H9 (cell line): ENCODE measurements around the gene MINDY4. TPM values are rescaled to one million over a fixed set of nuclear protein-coding genes. Genes with fewer than 3 reads are reported as not detected.

Experiments used
- DNase-seq: peaks from one replicate; pipeline ENCODE4 v3.0.0-alpha.2; 2017
- H2AFZ ChIP-seq: one replicate; pipeline ENCODE4 v1.6.1; 2013; ENCODE audit warnings: mild to moderate bottlenecking, low read length, control low read depth, moderate library complexity
- H2AK5ac ChIP-seq: 2 replicates; pipeline ENCODE4 v1.6.1; 2013; ENCODE audit warnings: low read length, control low read depth, mixed read lengths; ENCODE audit not compliant: insufficient read length
- H2BK120ac ChIP-seq: one replicate; pipeline ENCODE4 v1.6.1; 2013; ENCODE audit warnings: low read depth, mild to moderate bottlenecking, low read length, control low read depth, inconsistent platforms; ENCODE audit not compliant: poor library complexity, severe bottlenecking
- H2BK12ac ChIP-seq: 2 replicates; pipeline ENCODE4 v1.6.1; 2013; ENCODE audit warnings: low read length, control low read depth, mixed read lengths, low read depth; ENCODE audit not compliant: insufficient read length
- H2BK15ac ChIP-seq: 2 replicates; pipeline ENCODE4 v1.6.1; 2013; ENCODE audit warnings: low read depth, low read length, control low read depth
- H2BK20ac ChIP-seq: one replicate; pipeline ENCODE4 v1.6.1; 2013; ENCODE audit warnings: low read depth, mild to moderate bottlenecking, low read length, control low read depth, inconsistent platforms; ENCODE audit not compliant: poor library complexity, severe bottlenecking
- H2BK5ac ChIP-seq: 2 replicates; pipeline ENCODE4 v1.6.1; 2013; ENCODE audit warnings: low read length, control low read depth, mixed read lengths; ENCODE audit not compliant: insufficient read length
- H3K14ac ChIP-seq: 2 replicates; pipeline ENCODE4 v1.6.1; 2013; ENCODE audit warnings: low read length, control low read depth; ENCODE audit not compliant: insufficient read depth
- H3K18ac ChIP-seq: 2 replicates; pipeline ENCODE4 v1.6.1; 2013; ENCODE audit warnings: low read depth, mild to moderate bottlenecking, mixed read lengths, low read length, control low read depth; ENCODE audit not compliant: insufficient read length
- H3K23ac ChIP-seq: 2 replicates; pipeline ENCODE4 v1.6.1; 2013; ENCODE audit warnings: low read length, control low read depth, mixed read lengths, low read depth; ENCODE audit not compliant: insufficient read length
- H3K23me2 ChIP-seq: 2 replicates; pipeline ENCODE4 v1.6.1; 2013; ENCODE audit warnings: low read depth, mild to moderate bottlenecking, mixed read lengths, low read length, control low read depth; ENCODE audit not compliant: insufficient read length, poor library complexity, severe bottlenecking
- H3K27ac ChIP-seq: 2 replicates; pipeline ENCODE4 v1.5.1; 2013; ENCODE audit warnings: low read length, control low read depth, mixed read lengths, low read depth; ENCODE audit not compliant: insufficient read length
- H3K27me3 ChIP-seq: 2 replicates; pipeline ENCODE4 v1.6.1; 2013; ENCODE audit warnings: low read length, control low read depth, inconsistent platforms; ENCODE audit not compliant: insufficient read depth
- H3K4ac ChIP-seq: 2 replicates; pipeline ENCODE4 v1.6.1; 2013; ENCODE audit warnings: low read depth, mild to moderate bottlenecking, control low read depth, inconsistent platforms, low read length, moderate library complexity
- H3K4me1 ChIP-seq: 2 replicates; pipeline ENCODE4 v1.6.1; 2013; ENCODE audit warnings: low read length, control low read depth, inconsistent platforms; ENCODE audit not compliant: insufficient read depth
- H3K4me2 ChIP-seq: 2 replicates; pipeline ENCODE4 v1.6.1; 2013; ENCODE audit warnings: low read length, control low read depth, mixed read lengths; ENCODE audit not compliant: insufficient read length, insufficient read depth
- H3K56ac ChIP-seq: 2 replicates; pipeline ENCODE4 v1.6.1; 2013; ENCODE audit warnings: low read depth, mild to moderate bottlenecking, mixed read lengths, low read length, control low read depth; ENCODE audit not compliant: insufficient read length
- H3K79me1 ChIP-seq: 2 replicates; pipeline ENCODE4 v1.6.1; 2013; ENCODE audit warnings: low read depth, mild to moderate bottlenecking, moderate library complexity, low read length, control low read depth, inconsistent platforms; ENCODE audit not compliant: insufficient read depth, poor library complexity, severe bottlenecking
- H3K79me2 ChIP-seq: 2 replicates; pipeline ENCODE4 v1.6.1; 2013; ENCODE audit warnings: low read length, control low read depth, inconsistent platforms; ENCODE audit not compliant: insufficient read depth
- H3K9ac ChIP-seq: 2 replicates; pipeline ENCODE4 v1.6.1; 2013; ENCODE audit warnings: low read length, control low read depth, mixed read lengths; ENCODE audit not compliant: insufficient read length; ENCODE audit errors: extremely low read depth
- H3K9me3 ChIP-seq: one replicate; pipeline ENCODE4 v1.6.1; 2013; ENCODE audit warnings: low read depth, low read length, inconsistent platforms; ENCODE audit not compliant: control insufficient read depth
- H3T11ph ChIP-seq: one replicate; pipeline ENCODE4 v1.6.1; 2013; ENCODE audit warnings: mild to moderate bottlenecking, low read length, control low read depth, inconsistent platforms
- H4K20me1 ChIP-seq: one replicate; pipeline ENCODE4 v1.6.1; 2013; ENCODE audit not compliant: control insufficient read depth, insufficient read length, insufficient read depth
- H4K5ac ChIP-seq: 2 replicates; pipeline ENCODE4 v1.6.1; 2013; ENCODE audit warnings: low read depth, mild to moderate bottlenecking, mixed read lengths, low read length, control low read depth; ENCODE audit not compliant: insufficient read length
- H4K8ac ChIP-seq: replicated peaks from 2 replicates; pipeline ENCODE4 v1.6.1; 2013; ENCODE audit warnings: low read length, control low read depth, mixed read lengths, low read depth; ENCODE audit not compliant: insufficient read length
- H4K91ac ChIP-seq: 2 replicates; pipeline ENCODE4 v1.6.1; 2013; ENCODE audit warnings: low read depth, mild to moderate bottlenecking, moderate library complexity, mixed read lengths, low read length, control low read depth; ENCODE audit not compliant: insufficient read length
- H3K27ac Mint-ChIP-seq, 3 experiments: 2 replicates in 2 of 3; 3 replicates in 1 of 3; pipeline ENCODE4 v1.8.0; 2020 to 2021; ENCODE audit warnings: mixed read lengths in 3 of 3, mild to moderate bottlenecking in 1 of 3, moderate library complexity in 1 of 3
- H3K27me3 Mint-ChIP-seq: 2 replicates; pipeline ENCODE4 v1.8.0; 2021; ENCODE audit warnings: low read depth, mild to moderate bottlenecking, moderate library complexity, mixed read lengths
- H3K36me3 Mint-ChIP-seq, 3 experiments: 2 replicates in 2 of 3; 3 replicates in 1 of 3; pipeline ENCODE4 v1.8.0; 2020 to 2021; ENCODE audit warnings: low read depth in 3 of 3, mixed read lengths in 3 of 3; ENCODE audit not compliant: insufficient read depth in 1 of 3
- H3K4me1 Mint-ChIP-seq, 2 experiments: 2 replicates each; pipeline ENCODE4 v1.8.0; 2020; ENCODE audit warnings: mixed read lengths in 2 of 2
- H3K4me3 Mint-ChIP-seq, 2 experiments: 2 replicates in 1 of 2; 3 replicates in 1 of 2; pipeline ENCODE4 v1.8.0; 2020 to 2021; ENCODE audit warnings: mild to moderate bottlenecking in 2 of 2, mixed read lengths in 2 of 2, moderate library complexity in 1 of 2
- H3K9me3 Mint-ChIP-seq, 2 experiments: 2 replicates in 1 of 2; 3 replicates in 1 of 2; pipeline ENCODE4 v1.8.0; 2020; ENCODE audit warnings: mild to moderate bottlenecking in 2 of 2, mixed read lengths in 2 of 2, moderate library complexity in 1 of 2
- CTCF ChIP-seq: fragments of 200-600 bp; sonication (generic); conservative IDR thresholded peaks from 3 replicates; pipeline ENCODE4 v1.8.0; 2021; ENCODE audit warnings: antibody characterized with exemption, mild to moderate bottlenecking
- WGBS: extraction: QIAGEN DNeasy Blood & Tissue Kit; methylation state at CpG from one replicate; pipeline ENCODE4 v1.1.7; 2013; ENCODE audit warnings: missing lambda C conversion rate, low lambda C conversion rate, mixed read lengths; ENCODE audit not compliant: insufficient read length; ENCODE audit errors: extremely low coverage; 5-methylcytosine and 5-hydroxymethylcytosine counted together
- total RNA-seq: library from RNA; stranded (reverse); gene quantifications from 2 replicates; pipeline ENCODE4 v1.2.1, GENCODE V29; 2021

The MINDY4 gene
- total RNA-seq, 1 experiment from 2014 or later = 3.1 TPM

DNA sequence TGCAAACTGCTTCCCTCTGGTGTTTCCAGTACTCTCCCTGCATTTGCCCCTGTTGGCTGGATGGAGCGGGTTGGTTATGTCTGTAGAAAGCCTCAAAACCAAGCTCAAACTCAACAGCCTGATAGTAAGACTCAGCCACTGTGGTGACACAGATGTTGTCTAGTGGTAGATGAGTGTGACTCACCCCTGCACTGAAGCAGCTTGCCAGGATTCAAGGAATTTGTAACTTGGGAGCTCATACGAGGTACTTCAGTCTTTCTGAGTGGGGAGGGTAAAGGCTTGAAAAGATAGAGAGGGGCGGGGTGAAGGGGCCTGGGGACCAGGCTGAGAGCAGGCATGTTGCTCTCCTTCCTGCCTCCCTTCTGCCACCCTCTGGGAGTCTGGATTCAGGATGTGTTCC is 117.5 kb downstream of the MINDY4 start:
- no peak overlapping the region for H3K14ac ChIP-seq
- H2BK15ac ChIP-seq = no peak overlapping the region
- no peak overlapping the region for H3K27ac Mint-ChIP-seq
- TF ChIP-seq CTCF = 0 out of 3 replicates have a peak, but pooled peaks have one; percentile 14
- no peaks in the 10 kb centered on the region; a peak in 1 of 7 replicates for H3K36me3 Mint-ChIP-seq
- no peaks in the 10 kb centered on the region; the same call in 1 of the 2 replicates for H3K4me1 ChIP-seq
- no peaks in the 10 kb centered on the region; a peak in 1 of 5 replicates for H3K9me3 Mint-ChIP-seq
- no peak overlapping the region for H2BK12ac ChIP-seq
- H4K8ac ChIP-seq = no peak overlapping the region
- H3K4me2 ChIP-seq = no peak overlapping the region
- WGBS = no CpG with 5 or more reads among the region's 3 CpGs
- H2BK120ac ChIP-seq = no peak overlapping the region
- DNase-seq = no peak
- H3K27me3 Mint-ChIP-seq = peaks cover 5% of the 10 kb centered on the region
- H3K18ac ChIP-seq = no peak overlapping the region
- H3K56ac ChIP-seq = no peak overlapping the region
- no peak overlapping the region for H3K4me3 Mint-ChIP-seq
- H3K27me3 ChIP-seq = no peaks in the 10 kb centered on the region
- H2AFZ ChIP-seq = no peak overlapping the region
- H2AK5ac ChIP-seq = no peak overlapping the region
- no peak overlapping the region for H3K9ac ChIP-seq
- no peak overlapping the region for H2BK5ac ChIP-seq
- H3K79me1 ChIP-seq = no peaks in the 10 kb centered on the region
- no peaks in the 10 kb centered on the region for H3K79me2 ChIP-seq
- H3K23me2 ChIP-seq = no peaks in the 10 kb centered on the region
- H3T11ph ChIP-seq = no peak overlapping the region
- H3K4me1 Mint-ChIP-seq = peaks cover 17 to 23% of the 10 kb centered on the region in 2 experiments
- no peaks in the 10 kb centered on the region for H3K9me3 ChIP-seq
- H4K5ac ChIP-seq = no peak overlapping the region
- H3K27ac ChIP-seq = no peak overlapping the region
- H4K20me1 ChIP-seq = no peaks in the 10 kb centered on the region
- no peak overlapping the region for H3K4ac ChIP-seq
- no peak overlapping the region for H2BK20ac ChIP-seq
- H3K23ac ChIP-seq = no peak overlapping the region
- H4K91ac ChIP-seq = no peak overlapping the region
